ENCODE results near the gene ALG9. TPM values are rescaled to one million over a fixed set of nuclear protein-coding genes. Genes with fewer than 3 reads are reported as not detected.

ALG9 gene, protein sequence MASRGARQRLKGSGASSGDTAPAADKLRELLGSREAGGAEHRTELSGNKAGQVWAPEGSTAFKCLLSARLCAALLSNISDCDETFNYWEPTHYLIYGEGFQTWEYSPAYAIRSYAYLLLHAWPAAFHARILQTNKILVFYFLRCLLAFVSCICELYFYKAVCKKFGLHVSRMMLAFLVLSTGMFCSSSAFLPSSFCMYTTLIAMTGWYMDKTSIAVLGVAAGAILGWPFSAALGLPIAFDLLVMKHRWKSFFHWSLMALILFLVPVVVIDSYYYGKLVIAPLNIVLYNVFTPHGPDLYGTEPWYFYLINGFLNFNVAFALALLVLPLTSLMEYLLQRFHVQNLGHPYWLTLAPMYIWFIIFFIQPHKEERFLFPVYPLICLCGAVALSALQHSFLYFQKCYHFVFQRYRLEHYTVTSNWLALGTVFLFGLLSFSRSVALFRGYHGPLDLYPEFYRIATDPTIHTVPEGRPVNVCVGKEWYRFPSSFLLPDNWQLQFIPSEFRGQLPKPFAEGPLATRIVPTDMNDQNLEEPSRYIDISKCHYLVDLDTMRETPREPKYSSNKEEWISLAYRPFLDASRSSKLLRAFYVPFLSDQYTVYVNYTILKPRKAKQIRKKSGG
- 35.8 and 49.7 TPM in 2 replicates for total RNA-seq

DNA sequence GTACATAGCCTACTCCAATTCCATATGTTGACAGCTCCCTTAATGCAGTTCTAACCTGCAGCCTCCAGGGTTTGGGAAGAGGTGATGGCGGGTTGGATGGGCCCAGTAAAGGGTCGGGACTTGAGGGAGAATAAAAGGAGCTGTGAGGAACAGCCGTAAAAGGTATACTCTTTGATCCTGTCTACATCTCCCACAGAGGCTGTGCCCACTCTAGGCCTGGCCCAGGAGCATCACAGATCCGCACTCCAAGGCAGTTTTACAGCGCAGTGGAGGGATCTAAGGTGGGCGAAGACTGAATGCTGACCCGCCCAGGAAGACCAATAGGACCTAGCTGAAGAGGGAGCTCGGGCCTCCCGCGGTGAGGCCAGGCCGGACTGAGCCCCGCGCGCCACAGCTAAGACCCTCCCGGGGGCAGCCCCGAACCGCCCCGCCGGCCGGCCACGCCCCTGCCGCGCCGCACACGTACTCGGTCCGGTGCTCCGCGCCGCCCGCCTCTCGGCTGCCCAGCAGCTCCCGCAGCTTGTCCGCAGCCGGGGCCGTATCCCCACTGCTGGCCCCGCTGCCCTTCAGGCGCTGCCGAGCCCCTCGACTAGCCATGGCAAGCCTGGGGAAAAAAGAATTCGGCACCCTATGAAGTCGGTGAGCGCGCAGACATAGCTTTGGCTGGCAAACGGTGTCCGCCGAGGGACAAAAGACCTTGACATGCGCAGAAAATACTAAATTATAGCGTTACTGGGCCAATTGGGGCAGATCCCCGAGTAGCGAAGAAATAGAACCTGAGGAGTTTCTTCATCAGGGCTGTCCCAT is at the start of gene ALG9:
Gene ALG9, minus strand, starts transcription at position 696 of the 807 bp plus-strand sequence. Its CDS starts 99 bp downstream, at position 597.
- peak within 1 kb of the TSS; percentile 87 for H3K4me3 ChIP-seq (ENCODE audit: low read depth, low read length)
- TF ChIP-seq, protein P1, sequence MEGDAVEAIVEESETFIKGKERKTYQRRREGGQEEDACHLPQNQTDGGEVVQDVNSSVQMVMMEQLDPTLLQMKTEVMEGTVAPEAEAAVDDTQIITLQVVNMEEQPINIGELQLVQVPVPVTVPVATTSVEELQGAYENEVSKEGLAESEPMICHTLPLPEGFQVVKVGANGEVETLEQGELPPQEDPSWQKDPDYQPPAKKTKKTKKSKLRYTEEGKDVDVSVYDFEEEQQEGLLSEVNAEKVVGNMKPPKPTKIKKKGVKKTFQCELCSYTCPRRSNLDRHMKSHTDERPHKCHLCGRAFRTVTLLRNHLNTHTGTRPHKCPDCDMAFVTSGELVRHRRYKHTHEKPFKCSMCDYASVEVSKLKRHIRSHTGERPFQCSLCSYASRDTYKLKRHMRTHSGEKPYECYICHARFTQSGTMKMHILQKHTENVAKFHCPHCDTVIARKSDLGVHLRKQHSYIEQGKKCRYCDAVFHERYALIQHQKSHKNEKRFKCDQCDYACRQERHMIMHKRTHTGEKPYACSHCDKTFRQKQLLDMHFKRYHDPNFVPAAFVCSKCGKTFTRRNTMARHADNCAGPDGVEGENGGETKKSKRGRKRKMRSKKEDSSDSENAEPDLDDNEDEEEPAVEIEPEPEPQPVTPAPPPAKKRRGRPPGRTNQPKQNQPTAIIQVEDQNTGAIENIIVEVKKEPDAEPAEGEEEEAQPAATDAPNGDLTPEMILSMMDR (IDR thresholded peaks at IDR 0.05; ENCODE audit: insufficient read depth, low read depth, low read length), result peak; percentile 41
- DNase-seq (ENCODE audit: low read depth), result peak; percentile 81

DNA sequence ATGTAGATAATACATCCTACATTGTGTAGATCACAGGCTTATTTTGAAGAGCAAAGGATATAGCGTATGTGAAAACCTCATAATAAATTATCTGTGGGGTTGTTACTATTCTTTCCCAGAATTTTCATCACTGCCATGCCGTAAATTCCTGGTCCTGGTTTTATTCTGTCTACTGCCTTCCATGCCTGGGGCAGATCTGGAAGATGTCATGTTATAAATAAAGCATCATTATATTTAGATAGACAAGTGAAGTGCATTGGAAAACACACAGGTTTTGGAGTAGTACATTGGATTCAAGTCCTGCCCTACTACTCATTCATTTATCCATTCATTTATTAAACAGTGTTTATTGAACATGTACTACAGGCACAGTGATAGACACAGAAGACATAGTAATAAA is 49.5 kb upstream of the ALG9 start:
- H3K4me3 ChIP-seq (ENCODE audit: low read depth, low read length), result no peak overlapping the region
- TF ChIP-seq, protein P1 (IDR thresholded peaks at IDR 0.05; ENCODE audit: insufficient read depth, low read depth, low read length), result no peak
- DNase-seq (ENCODE audit: low read depth), result no peak

DNA sequence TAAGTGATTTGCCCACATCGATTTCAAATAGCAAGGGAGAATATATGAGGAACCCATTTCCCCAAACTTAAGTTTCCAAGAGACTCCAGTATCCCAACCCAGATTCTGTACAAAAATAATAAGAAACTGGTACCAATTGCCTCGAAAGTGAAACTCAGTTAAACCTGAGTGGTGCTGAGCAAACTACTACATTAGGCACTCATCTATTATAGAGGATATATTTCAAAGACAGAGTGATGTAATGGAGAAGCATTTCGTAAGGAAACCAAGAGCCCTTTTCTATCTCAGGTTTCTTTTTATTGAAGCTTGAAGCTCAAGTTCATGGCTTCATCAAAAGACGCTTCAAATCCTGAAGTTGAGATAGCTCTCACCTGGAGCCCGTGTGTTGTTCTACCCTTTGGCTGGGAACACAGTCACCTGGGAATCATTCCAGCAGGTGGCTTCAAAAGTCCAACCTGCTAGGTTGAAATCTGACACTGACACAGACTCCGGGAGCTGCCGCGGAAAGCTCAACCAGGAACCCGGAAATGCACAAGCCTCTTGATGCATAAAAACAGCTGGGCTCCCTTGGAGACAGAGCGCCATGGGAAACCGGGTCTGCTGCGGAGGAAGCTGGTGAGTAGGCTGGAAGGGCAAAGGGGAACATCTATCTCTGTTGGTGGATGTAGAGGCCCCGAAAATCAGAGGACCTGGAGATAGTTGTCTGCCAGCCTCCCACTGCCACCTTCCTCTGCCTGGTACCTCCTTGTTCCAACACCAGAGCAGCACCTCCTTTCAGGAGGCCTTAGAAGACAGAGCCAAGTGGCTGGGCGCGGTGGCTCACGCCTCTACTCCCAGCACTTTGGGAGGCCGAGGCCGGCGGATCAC is 47.2 kb upstream of the ALG9 start, which contains the start of gene C11orf52:
Gene C11orf52, plus strand, starts transcription at position 524 of the 867 bp plus-strand sequence. Its CDS starts 60 bp downstream, at position 584.
- H3K4me3 ChIP-seq (ENCODE audit: low read depth, low read length), result no peak within 1 kb of the TSS

DNA sequence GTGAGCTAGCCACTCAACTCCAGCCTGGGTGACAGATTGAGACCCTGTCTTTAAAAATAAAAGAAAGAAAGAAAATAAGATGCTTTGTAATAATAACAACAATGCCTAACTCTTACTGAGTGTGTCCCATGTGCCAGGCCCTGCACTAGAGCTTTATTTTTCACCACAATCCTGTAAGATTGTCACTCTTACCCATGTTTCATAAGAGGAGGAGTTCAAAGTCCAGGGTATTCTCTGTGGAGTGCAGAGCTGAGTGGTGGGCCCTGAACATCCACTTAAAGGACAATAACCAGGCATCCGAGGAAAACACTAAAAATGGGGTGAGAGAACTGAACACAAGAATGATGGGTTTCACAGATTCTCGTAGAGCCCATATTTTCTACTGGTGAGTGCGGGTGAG is 46.4 kb upstream of the ALG9 start:
- DNase-seq (ENCODE audit: low read depth), result no peak
- H3K4me3 ChIP-seq (ENCODE audit: low read depth, low read length), result no peak overlapping the region
- TF ChIP-seq, protein P1 (IDR thresholded peaks at IDR 0.05; ENCODE audit: insufficient read depth, low read depth, low read length), result no peak

More for the DNA sequence above, 47.2 kb upstream of the ALG9 start, which contains the start of gene C11orf52:
- DNase-seq (ENCODE audit: low read depth), result peak; percentile 47
- TF ChIP-seq, protein P1 (IDR thresholded peaks at IDR 0.05; ENCODE audit: insufficient read depth, low read depth, low read length), result no peak

DNA sequence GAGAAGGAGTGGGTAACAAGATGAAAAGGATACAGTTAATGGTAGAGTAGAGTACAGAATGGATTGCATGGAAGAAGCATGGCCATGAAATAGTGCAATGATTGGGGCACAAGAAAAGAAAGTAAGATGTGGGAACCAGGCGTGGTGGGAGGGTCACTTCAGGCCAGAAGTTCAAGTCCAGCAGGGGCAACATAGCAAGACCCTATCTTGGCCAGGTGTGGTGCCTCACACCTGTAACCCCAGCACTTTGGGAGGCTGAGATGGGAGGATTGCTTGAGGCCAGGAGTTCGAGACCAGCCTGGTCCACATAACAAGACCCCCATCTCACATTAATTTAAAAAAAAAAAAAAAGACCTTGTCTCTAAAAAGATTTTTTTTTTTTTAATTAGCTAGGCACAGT is 45.9 kb upstream of the ALG9 start:
- no peak overlapping the region for H3K4me3 ChIP-seq (ENCODE audit: low read depth, low read length)
- TF ChIP-seq, protein P1 (IDR thresholded peaks at IDR 0.05; ENCODE audit: insufficient read depth, low read depth, low read length), result no peak
- no peak for DNase-seq (ENCODE audit: low read depth)

DNA sequence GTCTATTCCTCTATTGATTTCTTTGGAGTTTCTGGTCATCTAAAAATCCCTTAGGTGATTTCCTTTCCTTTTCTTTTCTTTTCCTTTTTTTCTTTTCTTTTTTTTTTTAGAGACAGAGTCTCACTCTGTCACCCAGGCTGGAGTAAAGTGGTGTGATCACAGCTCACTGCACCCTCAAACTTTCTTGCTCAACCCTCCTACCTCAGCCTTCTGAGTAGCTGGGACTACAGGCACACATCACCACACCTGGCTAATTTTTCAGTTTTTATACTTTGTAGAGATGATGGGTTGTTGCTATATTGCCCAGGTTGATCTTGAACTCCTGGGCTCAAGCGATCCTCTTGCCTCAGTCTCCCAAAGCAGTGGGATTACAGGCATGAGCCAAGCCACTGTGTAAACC is 45.4 kb upstream of the ALG9 start:
- H3K4me3 ChIP-seq (ENCODE audit: low read depth, low read length), result no peak overlapping the region
- no peak for DNase-seq (ENCODE audit: low read depth)
- TF ChIP-seq, protein P1 (IDR thresholded peaks at IDR 0.05; ENCODE audit: insufficient read depth, low read depth, low read length), result no peak
